ENCODE data around the gene POMC. TPM values are rescaled to one million over a fixed set of nuclear protein-coding genes. Genes with fewer than 3 reads are reported as not detected.

POMC gene
- total RNA-seq, 4 donors from 2014 or later = not detected

DNA sequence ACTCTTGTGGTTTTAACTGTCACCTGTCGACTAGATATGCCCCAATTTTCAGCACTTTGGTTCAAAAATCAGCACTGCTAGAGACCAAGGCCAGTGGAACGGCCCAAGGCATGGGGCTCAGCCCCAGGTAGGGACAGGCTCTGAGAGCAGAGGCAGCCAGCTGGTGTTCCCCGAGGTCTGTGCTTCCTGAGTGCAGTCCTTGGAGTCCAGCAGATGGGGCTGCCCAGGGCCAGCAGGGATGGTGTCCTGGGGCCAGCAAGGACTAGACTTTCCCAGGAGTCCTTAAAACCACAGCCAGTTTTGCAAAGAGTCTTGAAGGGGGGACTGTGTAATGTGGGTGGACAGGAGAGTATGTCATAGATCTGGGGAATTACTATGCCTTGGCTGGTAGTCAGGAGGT lies 56.3 kb downstream of the POMC start:
- Histone ChIP-seq H3K36me3 (no peaks in the 10 kb centered on the region), H3K4me1 (no peaks in the 10 kb centered on the region), H3K27me3 (no peaks in the 10 kb centered on the region), H3K27ac (no peak overlapping the region), H3K4me3 (no peak overlapping the region), H3K9me3 (no peaks in the 10 kb centered on the region)
- no peak for TF ChIP-seq POLR2A (IDR thresholded peaks at IDR 0.05)
- TF ChIP-seq, protein P1, sequence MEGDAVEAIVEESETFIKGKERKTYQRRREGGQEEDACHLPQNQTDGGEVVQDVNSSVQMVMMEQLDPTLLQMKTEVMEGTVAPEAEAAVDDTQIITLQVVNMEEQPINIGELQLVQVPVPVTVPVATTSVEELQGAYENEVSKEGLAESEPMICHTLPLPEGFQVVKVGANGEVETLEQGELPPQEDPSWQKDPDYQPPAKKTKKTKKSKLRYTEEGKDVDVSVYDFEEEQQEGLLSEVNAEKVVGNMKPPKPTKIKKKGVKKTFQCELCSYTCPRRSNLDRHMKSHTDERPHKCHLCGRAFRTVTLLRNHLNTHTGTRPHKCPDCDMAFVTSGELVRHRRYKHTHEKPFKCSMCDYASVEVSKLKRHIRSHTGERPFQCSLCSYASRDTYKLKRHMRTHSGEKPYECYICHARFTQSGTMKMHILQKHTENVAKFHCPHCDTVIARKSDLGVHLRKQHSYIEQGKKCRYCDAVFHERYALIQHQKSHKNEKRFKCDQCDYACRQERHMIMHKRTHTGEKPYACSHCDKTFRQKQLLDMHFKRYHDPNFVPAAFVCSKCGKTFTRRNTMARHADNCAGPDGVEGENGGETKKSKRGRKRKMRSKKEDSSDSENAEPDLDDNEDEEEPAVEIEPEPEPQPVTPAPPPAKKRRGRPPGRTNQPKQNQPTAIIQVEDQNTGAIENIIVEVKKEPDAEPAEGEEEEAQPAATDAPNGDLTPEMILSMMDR (IDR thresholded peaks at IDR 0.05) = no peak
- DNase-seq = no peak

Other genes with a start within 250 kb of the POMC start
- 100 to 1,000 TPM in 1 of 4 donors, 10 to 100 TPM in 3; 23.6 to 195 (median 56.4) TPM for gene ADCY3, start 248.3 kb downstream of the POMC start, total RNA-seq
- gene DNAJC27, start 196.6 kb downstream of the POMC start, total RNA-seq = 10 to 100 TPM in 1 of 4 donors, 1 to 10 TPM in 3; 2.7 to 12.4 (median 7.8) TPM
- gene EFR3B, start 126.5 kb downstream of the POMC start, total RNA-seq = 1 to 10 TPM in 1 of 4 donors, under 1 TPM in 3; 0.40 to 1.2 (median 0.65) TPM
- 100 to 1,000 TPM in 1 of 4 donors, 10 to 100 TPM in 3; 10.7 to 126 (median 27.7) TPM for gene DNMT3A, start 173.3 kb upstream of the POMC start, total RNA-seq